Thyroid gland (tissue), 4 donors: ENCODE measurements around the gene MYO16. TPM values are rescaled to one million over a fixed set of nuclear protein-coding genes. Genes with fewer than 3 reads are reported as not detected.

Source experiments
- DNase-seq, 2 donors: peaks; one replicate each; pipeline ENCODE4 v3.0.0-alpha.2; 2019
- H3K27ac ChIP-seq, 3 donors: fragments of 200-600 bp; sonication (generic); 1 replicate in 2 of 3; 2 replicates in 1 of 3; pipeline ENCODE4 v1.5.1; 2016 to 2019; ENCODE audit warnings: mild to moderate bottlenecking in 1 of 3, moderate library complexity in 1 of 3
- H3K27me3 ChIP-seq: fragments of 200-600 bp; sonication (generic); one replicate; pipeline ENCODE4 v1.5.1; 2019
- H3K36me3 ChIP-seq, 2 donors: fragments of 200-600 bp; sonication (generic); one replicate each; pipeline ENCODE4 v1.5.1; 2016 to 2019
- H3K4me1 ChIP-seq, 2 donors: fragments of 200-600 bp; sonication (generic); one replicate each; pipeline ENCODE4 v1.5.1; 2017 to 2019
- H3K4me3 ChIP-seq, 3 donors: fragments of 200-600 bp; sonication (generic); replicated peaks in 1 of 3; 1 replicate in 2 of 3; 2 replicates in 1 of 3; pipeline ENCODE4 v1.5.1; 2016; ENCODE audit warnings: mild to moderate bottlenecking in 1 of 3
- H3K9me3 ChIP-seq: fragments of 200-600 bp; sonication (generic); one replicate; pipeline ENCODE4 v1.5.1; 2017
- CTCF ChIP-seq, 6 experiments: fragments of 200-600 bp in 3 of 6; fragments of 450-650 bp in 3 of 6; sonication (generic) in 3 of 6; IDR thresholded peaks; one replicate each; pipeline ENCODE4 v1.5.1; 2016 to 2019; ENCODE audit warnings: antibody characterized with exemption in 6 of 6, mild to moderate bottlenecking in 2 of 6, inconsistent platforms in 1 of 6, moderate library complexity in 1 of 6
- POLR2A ChIP-seq, 2 donors: fragments of 450-650 bp; IDR thresholded peaks; one replicate each; pipeline ENCODE4 v1.6.1; 2017; ENCODE audit warnings: antibody characterized with exemption in 2 of 2, mild to moderate bottlenecking in 2 of 2, moderate library complexity in 1 of 2
- WGBS, 2 donors: methylation state at CpG; one replicate each; pipeline ENCODE4 v1.1.5; 2017; 5-methylcytosine and 5-hydroxymethylcytosine counted together
- intact Hi-C: fragments of 100-400 bp; cut with DNase I; formaldehyde crosslinking; loops from one replicate; pipeline ENCODE4 v1.15.1; 2023
- total RNA-seq, 4 donors: library from RNA; depleted of rRNA; stranded (reverse); fragments of >200 nt; gene quantifications; one replicate each; pipeline ENCODE4 v1.2.3, GENCODE V29; 2016

Gene MYO16
- total RNA-seq, 4 donors from 2014 or later: 0.10 to 0.13 (median 0.13) TPM; not detected in 1

- TF ChIP-seq POLR2A (IDR thresholded peaks at IDR 0.05) (no peak), CTCF (IDR thresholded peaks at IDR 0.05) (no peak)
- H3K36me3 ChIP-seq: no peaks in the 10 kb centered on the region
- intact Hi-C loops: no loop called here
- no peaks in the 10 kb centered on the region for H3K27me3 ChIP-seq
- DNase-seq: no peak
- H3K9me3 ChIP-seq: no peaks in the 10 kb centered on the region
- no peak overlapping the region for H3K4me3 ChIP-seq
- H3K27ac ChIP-seq: no peak overlapping the region
- peaks cover under 1 to 4% of the 10 kb centered on the region in 2 donors for H3K4me1 ChIP-seq
- 68 to 85% methylated on average over 4 of the region's 4 CpGs for WGBS, 2 donors
Observed at GRCh38 chr13:109105899-109106298, 476.5 kb downstream of the MYO16 start.

GRCh38 chr13:109110159-109110558 is 480.7 kb downstream of the MYO16 start:
- Histone ChIP-seq H3K27ac (no peak overlapping the region), H3K9me3 (no peaks in the 10 kb centered on the region), H3K4me3 (no peak overlapping the region)

DNA sequence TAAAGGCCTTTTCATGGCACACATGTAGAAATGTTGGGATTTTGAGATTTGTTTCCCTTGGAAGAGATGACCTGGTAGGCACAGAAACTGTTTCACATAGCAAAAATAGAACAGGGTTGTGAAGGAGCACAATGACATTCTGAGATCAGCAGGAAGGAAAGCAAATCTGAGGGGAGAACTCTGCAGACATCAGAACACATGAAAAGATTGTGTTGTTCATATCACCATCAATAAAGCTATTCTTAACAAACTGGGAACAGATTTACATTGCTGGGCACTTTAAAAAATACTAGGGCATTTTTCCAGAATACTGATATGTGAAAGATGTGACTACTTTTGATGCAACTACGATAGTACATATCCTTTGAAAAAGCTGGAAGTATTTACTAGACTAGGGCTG is 481.7 kb downstream of the MYO16 start:
- H3K27ac ChIP-seq: no peak overlapping the region
- DNase-seq: no peak
- intact Hi-C loops: no loop called here
- H3K4me3 ChIP-seq: no peak overlapping the region
- no peaks in the 10 kb centered on the region for H3K9me3 ChIP-seq
- H3K4me1 ChIP-seq: no peaks in the 10 kb centered on the region
- TF ChIP-seq CTCF (IDR thresholded peaks at IDR 0.05): no peak
- no peak for TF ChIP-seq POLR2A (IDR thresholded peaks at IDR 0.05)
- WGBS, 2 donors: 87 to 89% methylated on average over 1 of the region's 1 CpG
- H3K27me3 ChIP-seq: no peaks in the 10 kb centered on the region
- H3K36me3 ChIP-seq: no peaks in the 10 kb centered on the region

More at GRCh38 chr13:109110159-109110558, 480.7 kb downstream of the MYO16 start:
- DNase-seq: no peak
- Histone ChIP-seq H3K4me1 (no peaks in the 10 kb centered on the region), H3K36me3 (no peaks in the 10 kb centered on the region), H3K27me3 (no peaks in the 10 kb centered on the region)
- no peak for TF ChIP-seq CTCF (IDR thresholded peaks at IDR 0.05)
- no peak for TF ChIP-seq POLR2A (IDR thresholded peaks at IDR 0.05)
- intact Hi-C loops: no loop called here
- WGBS, 2 donors: 79 to 92% methylated on average over 1 of the region's 1 CpG

DNA sequence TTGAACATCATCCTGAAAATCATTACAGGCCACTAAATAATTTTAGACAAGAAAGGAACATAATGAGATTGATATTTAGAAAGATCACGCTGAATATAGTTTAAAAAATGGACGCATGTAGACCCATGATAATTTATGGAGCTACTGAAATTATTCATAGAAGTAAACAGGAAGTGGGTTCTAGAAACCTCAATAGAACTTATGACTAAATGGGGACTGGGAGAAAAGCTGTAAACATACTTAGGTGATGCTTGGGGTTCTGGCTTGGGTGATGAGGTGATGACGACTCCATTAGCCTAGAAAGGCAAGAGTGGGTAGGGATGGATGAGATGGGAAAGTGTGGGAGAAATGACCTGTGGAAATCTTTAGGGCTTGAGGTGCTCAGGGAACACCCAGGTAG is 484.0 kb downstream of the MYO16 start:
- no peak for TF ChIP-seq POLR2A (IDR thresholded peaks at IDR 0.05)
- TF ChIP-seq CTCF (IDR thresholded peaks at IDR 0.05): no peak
- no peak for DNase-seq
- H3K36me3 ChIP-seq: no peaks in the 10 kb centered on the region
- H3K9me3 ChIP-seq: no peaks in the 10 kb centered on the region
- H3K27me3 ChIP-seq: no peaks in the 10 kb centered on the region
- 86 to 89% methylated on average over 3 of the region's 3 CpGs for WGBS, 2 donors
- H3K27ac ChIP-seq: no peak overlapping the region
- H3K4me1 ChIP-seq: no peaks in the 10 kb centered on the region
- intact Hi-C loops: no loop called here
- H3K4me3 ChIP-seq: no peak overlapping the region

DNA sequence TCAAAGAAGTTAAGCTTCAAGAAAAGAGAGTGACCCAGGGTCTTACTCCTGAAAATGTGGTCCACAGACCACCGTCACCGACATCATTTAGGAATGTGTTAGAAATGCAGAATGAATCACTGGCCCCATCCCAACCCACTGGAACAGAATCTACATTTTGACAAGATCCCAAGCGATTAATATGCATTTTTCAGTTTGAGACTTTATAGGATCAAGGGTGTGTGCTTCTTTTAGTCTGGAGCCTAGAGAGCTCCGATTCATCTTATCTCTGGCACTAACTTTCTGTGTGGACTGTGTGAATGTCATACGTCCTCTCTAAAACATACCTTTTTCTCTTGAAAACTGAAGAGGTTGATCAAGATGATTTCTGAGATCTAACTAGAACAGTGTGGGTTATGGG is 484.8 kb downstream of the MYO16 start:
- H3K36me3 ChIP-seq: no peaks in the 10 kb centered on the region
- H3K4me3 ChIP-seq: no peak overlapping the region
- 86 to 87% methylated on average over 5 of the region's 5 CpGs for WGBS, 2 donors
- no peaks in the 10 kb centered on the region for H3K27me3 ChIP-seq
- TF ChIP-seq CTCF (IDR thresholded peaks at IDR 0.05) (no peak), POLR2A (IDR thresholded peaks at IDR 0.05) (no peak)
- no peak overlapping the region for H3K27ac ChIP-seq
- intact Hi-C loops: no loop called here
- no peak for DNase-seq
- no peaks in the 10 kb centered on the region for H3K4me1 ChIP-seq
- H3K9me3 ChIP-seq: no peaks in the 10 kb centered on the region
